ENCODE results near the gene DLAT.

DNA sequence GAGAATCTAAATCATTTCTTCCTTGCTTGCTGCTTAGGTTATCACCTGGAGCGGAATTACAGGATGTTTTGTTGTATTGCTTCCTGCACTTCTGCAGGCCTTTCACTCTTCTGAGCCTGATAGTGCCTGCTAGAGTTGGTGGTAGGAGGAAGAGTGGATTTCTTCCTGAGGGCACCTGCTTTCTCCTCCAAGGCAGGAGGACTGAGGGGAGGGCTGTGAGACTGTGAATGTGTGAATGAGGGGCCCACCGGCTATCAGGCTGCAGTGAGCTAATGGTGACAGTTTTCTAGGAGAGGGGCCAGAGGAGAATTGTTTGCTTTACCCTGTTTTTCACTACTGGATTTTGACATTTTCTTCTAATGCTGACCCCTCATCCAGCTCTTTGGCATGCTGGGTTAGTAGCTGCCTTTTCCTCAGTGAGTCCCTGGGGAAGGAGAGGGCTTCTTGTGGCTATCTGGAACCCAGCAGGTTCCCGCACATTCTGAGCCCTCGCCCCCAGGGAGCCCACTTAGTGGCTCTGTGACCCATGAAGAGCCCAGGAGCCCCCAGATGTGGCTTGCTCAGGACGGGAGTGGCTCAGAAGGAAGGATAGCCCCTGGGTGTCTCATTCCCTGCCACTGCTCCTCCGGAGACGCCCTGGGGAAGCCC lies 49.0 kb upstream of the DLAT start:
- no peak for TF ChIP-seq EZH2phosphoT487 (IDR thresholded peaks at IDR 0.05; ENCODE audit: borderline replicate concordance, low read length)
- TF ChIP-seq, protein P1, sequence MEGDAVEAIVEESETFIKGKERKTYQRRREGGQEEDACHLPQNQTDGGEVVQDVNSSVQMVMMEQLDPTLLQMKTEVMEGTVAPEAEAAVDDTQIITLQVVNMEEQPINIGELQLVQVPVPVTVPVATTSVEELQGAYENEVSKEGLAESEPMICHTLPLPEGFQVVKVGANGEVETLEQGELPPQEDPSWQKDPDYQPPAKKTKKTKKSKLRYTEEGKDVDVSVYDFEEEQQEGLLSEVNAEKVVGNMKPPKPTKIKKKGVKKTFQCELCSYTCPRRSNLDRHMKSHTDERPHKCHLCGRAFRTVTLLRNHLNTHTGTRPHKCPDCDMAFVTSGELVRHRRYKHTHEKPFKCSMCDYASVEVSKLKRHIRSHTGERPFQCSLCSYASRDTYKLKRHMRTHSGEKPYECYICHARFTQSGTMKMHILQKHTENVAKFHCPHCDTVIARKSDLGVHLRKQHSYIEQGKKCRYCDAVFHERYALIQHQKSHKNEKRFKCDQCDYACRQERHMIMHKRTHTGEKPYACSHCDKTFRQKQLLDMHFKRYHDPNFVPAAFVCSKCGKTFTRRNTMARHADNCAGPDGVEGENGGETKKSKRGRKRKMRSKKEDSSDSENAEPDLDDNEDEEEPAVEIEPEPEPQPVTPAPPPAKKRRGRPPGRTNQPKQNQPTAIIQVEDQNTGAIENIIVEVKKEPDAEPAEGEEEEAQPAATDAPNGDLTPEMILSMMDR (conservative IDR thresholded peaks at IDR 0.05; ENCODE audit: low read depth, low read length), result no peak
- no peak for TF ChIP-seq EZH2 (IDR thresholded peaks at IDR 0.05; ENCODE audit: low read length, unreplicated experiment)

Data from PC-3 (cell line).